Measurements from ENCODE around the gene DEXI. TPM values are rescaled to one million over a fixed set of nuclear protein-coding genes. Genes with fewer than 3 reads are reported as not detected.

The DEXI gene
- total and polyA plus RNA-seq, 2 of the 13 experiments (the other 11 are each of a cell fraction or from before 2014, with no cell fraction given): 51.5 to 70.4 TPM

- TF ChIP-seq ZFP37 (CRISPR knock-in tag; IDR thresholded peaks at IDR 0.05; ENCODE audit: borderline replicate concordance) (no peak), ZFP36 (IDR thresholded peaks at IDR 0.05; ENCODE audit: borderline replicate concordance, low read depth, low read length, partially characterized antibody) (no peak), MTF2 (CRISPR knock-in tag; IDR thresholded peaks at IDR 0.05; ENCODE audit: borderline replicate concordance) (peak; percentile 95; the same call in 1 of the 2 replicates), RCOR2 (CRISPR knock-in tag; IDR thresholded peaks at IDR 0.05) (no peak; the same call in 1 of the 2 replicates), GLI4 (CRISPR knock-in tag; IDR thresholded peaks at IDR 0.05; ENCODE audit: borderline replicate concordance) (peak; percentile 86; the same call in 1 of the 2 replicates), CREM (IDR thresholded peaks at IDR 0.05) (peak; percentile 99), CREM (CRISPR knock-in tag; IDR thresholded peaks at IDR 0.05) (peak; percentile 9; the same call in 1 of the 2 replicates), ZBTB3 (CRISPR knock-in tag; IDR thresholded peaks at IDR 0.05; ENCODE audit: borderline replicate concordance, low read depth) (peak; percentile 84; the same call in 1 of the 2 replicates), HMG20A (CRISPR knock-in tag; IDR thresholded peaks at IDR 0.05; ENCODE audit: borderline replicate concordance) (peak; percentile 30; the same call in 1 of the 2 replicates), PAF1 (CRISPR knock-in tag; IDR thresholded peaks at IDR 0.05) (no peak), SMAD9 (CRISPR knock-in tag; IDR thresholded peaks at IDR 0.05) (no peak), SNAPC4 (CRISPR knock-in tag; IDR thresholded peaks at IDR 0.05) (peak; percentile 76; the same call in 1 of the 2 replicates), CTCF (CRISPR knock-in tag; IDR thresholded peaks at IDR 0.05) (peak; percentile 28), MAFG (CRISPR knock-in tag; IDR thresholded peaks at IDR 0.05) (no peak), KDM1A (CRISPR knock-in tag; IDR thresholded peaks at IDR 0.05) (no peak), SRF (IDR thresholded peaks at IDR 0.05; ENCODE audit: low read depth, low read length) (peak; percentile 90)
- TF ChIP-seq, protein P1, sequence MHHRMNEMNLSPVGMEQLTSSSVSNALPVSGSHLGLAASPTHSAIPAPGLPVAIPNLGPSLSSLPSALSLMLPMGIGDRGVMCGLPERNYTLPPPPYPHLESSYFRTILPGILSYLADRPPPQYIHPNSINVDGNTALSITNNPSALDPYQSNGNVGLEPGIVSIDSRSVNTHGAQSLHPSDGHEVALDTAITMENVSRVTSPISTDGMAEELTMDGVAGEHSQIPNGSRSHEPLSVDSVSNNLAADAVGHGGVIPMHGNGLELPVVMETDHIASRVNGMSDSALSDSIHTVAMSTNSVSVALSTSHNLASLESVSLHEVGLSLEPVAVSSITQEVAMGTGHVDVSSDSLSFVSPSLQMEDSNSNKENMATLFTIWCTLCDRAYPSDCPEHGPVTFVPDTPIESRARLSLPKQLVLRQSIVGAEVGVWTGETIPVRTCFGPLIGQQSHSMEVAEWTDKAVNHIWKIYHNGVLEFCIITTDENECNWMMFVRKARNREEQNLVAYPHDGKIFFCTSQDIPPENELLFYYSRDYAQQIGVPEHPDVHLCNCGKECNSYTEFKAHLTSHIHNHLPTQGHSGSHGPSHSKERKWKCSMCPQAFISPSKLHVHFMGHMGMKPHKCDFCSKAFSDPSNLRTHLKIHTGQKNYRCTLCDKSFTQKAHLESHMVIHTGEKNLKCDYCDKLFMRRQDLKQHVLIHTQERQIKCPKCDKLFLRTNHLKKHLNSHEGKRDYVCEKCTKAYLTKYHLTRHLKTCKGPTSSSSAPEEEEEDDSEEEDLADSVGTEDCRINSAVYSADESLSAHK (CRISPR knock-in tag; IDR thresholded peaks at IDR 0.05; ENCODE audit: borderline replicate concordance): 0 out of 2 replicates have a peak, but pooled peaks have one; percentile 30
- TF ChIP-seq, protein P2, sequence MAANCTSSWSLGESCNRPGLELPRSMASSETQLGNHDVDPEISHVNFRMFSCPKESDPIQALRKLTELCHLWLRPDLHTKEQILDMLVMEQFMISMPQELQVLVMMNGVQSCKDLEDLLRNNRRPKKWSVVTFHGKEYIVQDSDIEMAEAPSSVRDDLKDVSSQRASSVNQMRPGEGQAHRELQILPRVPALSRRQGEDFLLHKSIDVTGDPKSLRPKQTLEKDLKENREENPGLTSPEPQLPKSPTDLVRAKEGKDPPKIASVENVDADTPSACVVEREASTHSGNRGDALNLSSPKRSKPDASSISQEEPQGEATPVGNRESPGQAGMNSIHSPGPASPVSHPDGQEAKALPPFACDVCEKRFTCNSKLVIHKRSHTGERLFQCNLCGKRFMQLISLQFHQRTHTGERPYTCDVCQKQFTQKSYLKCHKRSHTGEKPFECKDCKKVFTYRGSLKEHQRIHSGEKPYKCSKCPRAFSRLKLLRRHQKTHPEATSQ (CRISPR knock-in tag; IDR thresholded peaks at IDR 0.05; ENCODE audit: borderline replicate concordance): peak; percentile 45; the same call in 1 of the 2 replicates
These were observed 2.2 kb upstream of the DEXI start, which contains the start of gene CLEC16A (continued) for GRCh38 chr16:10944249-10945064.
